GM12864 (cell line): Measurements from ENCODE around the gene KRT28.

Experiments
- DNase-seq: peaks from one replicate; pipeline ENCODE4 v3.0.0-alpha.2; 2011; ENCODE audit warnings: low read depth
- H3K4me3 ChIP-seq: 2 replicates; pipeline ENCODE4 v1.5.1; 2011; ENCODE audit warnings: mild to moderate bottlenecking, low read depth, low read length, control low read depth
- CTCF ChIP-seq: IDR thresholded peaks from 2 replicates; pipeline ENCODE4 v1.5.1; 2011; ENCODE audit warnings: low read depth, mild to moderate bottlenecking, moderate library complexity, low read length, control low read depth, inconsistent platforms; ENCODE audit errors: missing control alignments

Gene KRT28

GRCh38 chr17:40799859-40800258 is at the start of gene KRT28:
TSS of gene KRT28 (minus strand) at chr17:40799959. CDS start at chr17:40799893, 66 bp downstream.
- no peak within 1 kb of the TSS for H3K4me3 ChIP-seq
- DNase-seq = no peak
- TF ChIP-seq CTCF = no peak

GRCh38 chr17:40848583-40849235 is 49.0 kb upstream of the KRT28 start:
- TF ChIP-seq CTCF = no peak
- DNase-seq = no peak

GRCh38 chr17:40846515-40847144 is 46.9 kb upstream of the KRT28 start:
- DNase-seq = no peak
- TF ChIP-seq CTCF = no peak
- no peak overlapping the region for H3K4me3 ChIP-seq

More at GRCh38 chr17:40848583-40849235, 49.0 kb upstream of the KRT28 start:
- no peak overlapping the region for H3K4me3 ChIP-seq

- no peak for DNase-seq
- no peak overlapping the region for H3K4me3 ChIP-seq
- TF ChIP-seq CTCF = no peak
These were observed 44.9 kb upstream of the KRT28 start for GRCh38 chr17:40844671-40845107.

GRCh38 chr17:40843242-40843641 is 43.5 kb upstream of the KRT28 start:
- no peak for TF ChIP-seq CTCF
- H3K4me3 ChIP-seq = no peak overlapping the region
- DNase-seq = no peak

GRCh38 chr17:40841246-40841645 is 41.5 kb upstream of the KRT28 start:
- no peak for TF ChIP-seq CTCF
- no peak overlapping the region for H3K4me3 ChIP-seq
- DNase-seq = no peak

- TF ChIP-seq CTCF = no peak
- no peak for DNase-seq
- H3K4me3 ChIP-seq = no peak overlapping the region
These were observed 39.4 kb upstream of the KRT28 start for GRCh38 chr17:40839194-40839593.
